ENCODE data around the gene FAM50B.

DNA sequence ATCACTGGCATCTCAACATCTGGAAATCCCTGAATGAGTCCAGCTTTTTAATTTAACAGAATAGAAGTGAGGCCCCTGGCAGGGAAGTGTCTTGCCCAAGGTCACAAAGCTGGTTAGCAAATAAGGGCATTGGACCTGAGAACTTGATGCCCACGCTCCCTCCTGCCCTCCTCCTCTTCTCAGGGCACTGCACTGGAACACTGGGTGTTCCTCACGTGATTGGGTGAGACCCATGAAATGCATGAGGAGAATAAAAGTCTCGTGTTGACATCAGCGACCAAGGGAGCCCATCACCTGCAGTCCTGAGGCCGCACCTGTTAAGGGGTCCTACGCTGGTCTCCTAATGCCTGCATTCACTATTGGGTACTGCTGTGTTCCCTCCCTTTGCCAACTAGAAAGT is 7.4 kb downstream of the FAM50B start:
- TF ChIP-seq CTCF (conservative IDR thresholded peaks at IDR 0.05; ENCODE audit: low read depth in 2 of 2) (no peak), EZH2phosphoT487 (IDR thresholded peaks at IDR 0.05; ENCODE audit: unreplicated experiment) (no peak), POLR2AphosphoS5 (IDR thresholded peaks at IDR 0.05; ENCODE audit: low read depth) (no peak), ZNF114 (CRISPR knock-in tag; IDR thresholded peaks at IDR 0.05) (no peak), EZH2 (IDR thresholded peaks at IDR 0.05; ENCODE audit: low read depth, unreplicated experiment) (no peak), NANOG (IDR thresholded peaks at IDR 0.05; ENCODE audit: borderline replicate concordance) (no peak), CREB1 (CRISPR knock-in tag; IDR thresholded peaks at IDR 0.05; ENCODE audit: low read depth) (no peak)
- TF ChIP-seq, protein P1, sequence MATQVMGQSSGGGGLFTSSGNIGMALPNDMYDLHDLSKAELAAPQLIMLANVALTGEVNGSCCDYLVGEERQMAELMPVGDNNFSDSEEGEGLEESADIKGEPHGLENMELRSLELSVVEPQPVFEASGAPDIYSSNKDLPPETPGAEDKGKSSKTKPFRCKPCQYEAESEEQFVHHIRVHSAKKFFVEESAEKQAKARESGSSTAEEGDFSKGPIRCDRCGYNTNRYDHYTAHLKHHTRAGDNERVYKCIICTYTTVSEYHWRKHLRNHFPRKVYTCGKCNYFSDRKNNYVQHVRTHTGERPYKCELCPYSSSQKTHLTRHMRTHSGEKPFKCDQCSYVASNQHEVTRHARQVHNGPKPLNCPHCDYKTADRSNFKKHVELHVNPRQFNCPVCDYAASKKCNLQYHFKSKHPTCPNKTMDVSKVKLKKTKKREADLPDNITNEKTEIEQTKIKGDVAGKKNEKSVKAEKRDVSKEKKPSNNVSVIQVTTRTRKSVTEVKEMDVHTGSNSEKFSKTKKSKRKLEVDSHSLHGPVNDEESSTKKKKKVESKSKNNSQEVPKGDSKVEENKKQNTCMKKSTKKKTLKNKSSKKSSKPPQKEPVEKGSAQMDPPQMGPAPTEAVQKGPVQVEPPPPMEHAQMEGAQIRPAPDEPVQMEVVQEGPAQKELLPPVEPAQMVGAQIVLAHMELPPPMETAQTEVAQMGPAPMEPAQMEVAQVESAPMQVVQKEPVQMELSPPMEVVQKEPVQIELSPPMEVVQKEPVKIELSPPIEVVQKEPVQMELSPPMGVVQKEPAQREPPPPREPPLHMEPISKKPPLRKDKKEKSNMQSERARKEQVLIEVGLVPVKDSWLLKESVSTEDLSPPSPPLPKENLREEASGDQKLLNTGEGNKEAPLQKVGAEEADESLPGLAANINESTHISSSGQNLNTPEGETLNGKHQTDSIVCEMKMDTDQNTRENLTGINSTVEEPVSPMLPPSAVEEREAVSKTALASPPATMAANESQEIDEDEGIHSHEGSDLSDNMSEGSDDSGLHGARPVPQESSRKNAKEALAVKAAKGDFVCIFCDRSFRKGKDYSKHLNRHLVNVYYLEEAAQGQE (IDR thresholded peaks at IDR 0.05; ENCODE audit: unreplicated experiment), result no peak
- TF ChIP-seq, protein P2, sequence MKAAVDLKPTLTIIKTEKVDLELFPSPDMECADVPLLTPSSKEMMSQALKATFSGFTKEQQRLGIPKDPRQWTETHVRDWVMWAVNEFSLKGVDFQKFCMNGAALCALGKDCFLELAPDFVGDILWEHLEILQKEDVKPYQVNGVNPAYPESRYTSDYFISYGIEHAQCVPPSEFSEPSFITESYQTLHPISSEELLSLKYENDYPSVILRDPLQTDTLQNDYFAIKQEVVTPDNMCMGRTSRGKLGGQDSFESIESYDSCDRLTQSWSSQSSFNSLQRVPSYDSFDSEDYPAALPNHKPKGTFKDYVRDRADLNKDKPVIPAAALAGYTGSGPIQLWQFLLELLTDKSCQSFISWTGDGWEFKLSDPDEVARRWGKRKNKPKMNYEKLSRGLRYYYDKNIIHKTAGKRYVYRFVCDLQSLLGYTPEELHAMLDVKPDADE (IDR thresholded peaks at IDR 0.05), result no peak

Data from GM23338 (cell line).